Measurements from ENCODE around the gene GBA2. TPM values are rescaled to one million over a fixed set of nuclear protein-coding genes. Genes with fewer than 3 reads are reported as not detected.

The GBA2 gene
- total and polyA plus RNA-seq, 8 donors: 63.3 to 113 (median 92.2) TPM

- H3K4me1 ChIP-seq: peaks cover 9 to 22% of the 10 kb centered on the region in 2 donors
- TF ChIP-seq, protein P1, sequence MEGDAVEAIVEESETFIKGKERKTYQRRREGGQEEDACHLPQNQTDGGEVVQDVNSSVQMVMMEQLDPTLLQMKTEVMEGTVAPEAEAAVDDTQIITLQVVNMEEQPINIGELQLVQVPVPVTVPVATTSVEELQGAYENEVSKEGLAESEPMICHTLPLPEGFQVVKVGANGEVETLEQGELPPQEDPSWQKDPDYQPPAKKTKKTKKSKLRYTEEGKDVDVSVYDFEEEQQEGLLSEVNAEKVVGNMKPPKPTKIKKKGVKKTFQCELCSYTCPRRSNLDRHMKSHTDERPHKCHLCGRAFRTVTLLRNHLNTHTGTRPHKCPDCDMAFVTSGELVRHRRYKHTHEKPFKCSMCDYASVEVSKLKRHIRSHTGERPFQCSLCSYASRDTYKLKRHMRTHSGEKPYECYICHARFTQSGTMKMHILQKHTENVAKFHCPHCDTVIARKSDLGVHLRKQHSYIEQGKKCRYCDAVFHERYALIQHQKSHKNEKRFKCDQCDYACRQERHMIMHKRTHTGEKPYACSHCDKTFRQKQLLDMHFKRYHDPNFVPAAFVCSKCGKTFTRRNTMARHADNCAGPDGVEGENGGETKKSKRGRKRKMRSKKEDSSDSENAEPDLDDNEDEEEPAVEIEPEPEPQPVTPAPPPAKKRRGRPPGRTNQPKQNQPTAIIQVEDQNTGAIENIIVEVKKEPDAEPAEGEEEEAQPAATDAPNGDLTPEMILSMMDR (IDR thresholded peaks at IDR 0.05): no peak
- H3K27me3 ChIP-seq: peaks cover 0 to 14% of the 10 kb centered on the region in 2 donors
- intact Hi-C loops (cut with DNase I): no loop called here
- H3K36me3 ChIP-seq: no peaks in the 10 kb centered on the region
- H3K4me3 ChIP-seq: no peak overlapping the region
- ATAC-seq: no peak
- DNase-seq: no peak
- no peaks in the 10 kb centered on the region for H3K9me3 ChIP-seq
- H3K27ac ChIP-seq: no peak overlapping the region
These were observed 43.8 kb upstream of the GBA2 start for GRCh38 chr9:35792826-35793225.

- ATAC-seq (no peak), DNase-seq (no peak)
- peak overlapping the region; percentile 34 for H3K4me3 ChIP-seq
- H3K27ac ChIP-seq: peak overlapping the region in 1 of 2 donors; percentile 68
- no peaks in the 10 kb centered on the region for H3K9me3 ChIP-seq
- TF ChIP-seq, protein P1 (IDR thresholded peaks at IDR 0.05): no peak
- H3K36me3 ChIP-seq: no peaks in the 10 kb centered on the region
- H3K4me1 ChIP-seq: peaks cover 9 to 22% of the 10 kb centered on the region in 2 donors
- peaks cover 0 to 14% of the 10 kb centered on the region in 2 donors for H3K27me3 ChIP-seq
- intact Hi-C loops (cut with DNase I): no loop called here
These were observed 43.2 kb upstream of the GBA2 start for GRCh38 chr9:35792024-35792813.

DNA sequence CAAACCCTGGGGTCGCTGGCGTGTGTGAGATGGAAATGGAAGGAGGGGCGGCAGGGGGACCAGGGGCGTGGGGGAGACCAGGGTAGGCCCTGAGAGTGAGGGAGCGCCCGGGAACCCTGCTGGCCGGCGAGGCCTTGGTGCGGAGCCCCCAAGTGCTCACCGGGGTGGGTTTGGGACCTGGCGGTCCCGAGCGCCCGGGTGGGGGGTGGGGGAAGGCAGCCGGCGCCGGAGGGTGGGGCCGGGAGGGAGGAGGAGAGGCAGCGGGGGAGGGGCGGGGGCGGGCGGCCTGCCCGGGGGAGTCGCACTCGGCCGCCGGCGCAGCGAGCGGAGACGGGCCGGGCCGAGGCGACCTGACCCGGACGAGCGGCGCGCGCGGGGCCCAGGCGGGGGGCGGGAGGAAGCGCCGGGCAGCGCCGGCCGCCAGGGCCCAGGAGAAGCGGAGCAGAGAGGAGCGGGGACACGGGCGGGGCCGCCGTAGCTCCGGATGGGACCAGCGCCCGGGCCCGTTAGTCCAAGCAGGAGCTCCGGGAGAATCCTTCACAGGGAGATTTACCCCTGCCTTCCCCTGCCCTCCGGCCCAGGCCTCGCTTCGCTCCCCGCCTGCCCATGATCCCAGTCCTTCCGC is 42.4 kb upstream of the GBA2 start, which contains the start of gene NPR2:
NPR2 (plus strand) TSS at position 295 of the 625 bp plus-strand sequence. CDS start 818 bp downstream, outside the sequence.
- H3K27ac ChIP-seq: peak within 1 kb of the TSS; percentile 44 to 68
- no peaks in the 10 kb centered on the region for H3K36me3 ChIP-seq
- peak within 1 kb of the TSS; percentile 34 for H3K4me3 ChIP-seq
- H3K4me1 ChIP-seq: peaks cover 9 to 22% of the 10 kb centered on the region in 2 donors
- no peaks in the 10 kb centered on the region for H3K9me3 ChIP-seq
- DNase-seq: peak in 2 of 4 donors; percentile 45 to 52
- intact Hi-C loops (cut with DNase I): loop anchor here in 1 of 2 donors (2.0 kb wide), 1 partner anchor 91 kb away; no protein-coding TSS in a partner anchor
- TF ChIP-seq, protein P1 (IDR thresholded peaks at IDR 0.05): no peak
- peak; percentile 48 for ATAC-seq
- peaks cover 0 to 14% of the 10 kb centered on the region in 2 donors for H3K27me3 ChIP-seq

GRCh38 chr9:35790385-35791296 is 41.6 kb upstream of the GBA2 start:
- Histone ChIP-seq H3K27me3 (peaks cover 0 to 14% of the 10 kb centered on the region in 2 donors), H3K4me1 (peaks cover 9 to 22% of the 10 kb centered on the region in 2 donors), H3K36me3 (no peaks in the 10 kb centered on the region), H3K9me3 (no peaks in the 10 kb centered on the region), H3K27ac (peak overlapping the region; percentile 44 to 50), H3K4me3 (peak overlapping the region in 1 of 2 donors; percentile 5)
- TF ChIP-seq, protein P1 (IDR thresholded peaks at IDR 0.05): peak; percentile 74 to 76
- intact Hi-C loops (cut with DNase I): loop anchor here in 1 of 2 donors (2.0 kb wide), 1 partner anchor 92 kb away; no protein-coding TSS in a partner anchor
- DNase-seq: peak in 3 of 4 donors; percentile 64 to 89 (median 81)
- ATAC-seq: peak; percentile 96
